Suppressor macrophage (primary cell): ENCODE data around the gene RAP2C.
"Not testable (repeated sequence)": the region's sequence is repeated elsewhere in the genome, so short reads cannot be mapped to it uniquely, and the experiment has no call there.

Experiments used
- DNase-seq, 4 experiments: peaks; one replicate each; pipeline ENCODE4 v3.0.0-alpha.2; 2020 to 2022

Gene RAP2C

GRCh38 chrX:132199941-132200340 lies 19.3 kb downstream of the RAP2C start:
- no peak for DNase-seq

- no peak for DNase-seq
Measured at GRCh38 chrX:132193872-132194574, 25.2 kb downstream of the RAP2C start.

- no peak for DNase-seq
Measured at GRCh38 chrX:132191938-132192337, 27.3 kb downstream of the RAP2C start.

GRCh38 chrX:132188175-132188574 lies 31.1 kb downstream of the RAP2C start:
- DNase-seq: no peak

GRCh38 chrX:132187451-132187850 lies 31.8 kb downstream of the RAP2C start:
- no peak for DNase-seq

GRCh38 chrX:132184871-132185270 lies 34.4 kb downstream of the RAP2C start:
- DNase-seq: no peak

- peak in 2 of 4 experiments; percentile 0 to 7 for DNase-seq
Measured at GRCh38 chrX:132181364-132181763, 37.9 kb downstream of the RAP2C start.

GRCh38 chrX:132180929-132181328 lies 38.3 kb downstream of the RAP2C start:
- DNase-seq: no peak

GRCh38 chrX:132173647-132174046 lies 45.6 kb downstream of the RAP2C start:
- peak in 3 of 4 experiments; percentile 2 to 22 (median 20) for DNase-seq

GRCh38 chrX:132171881-132172280 lies 47.4 kb downstream of the RAP2C start:
- no peak for DNase-seq

GRCh38 chrX:132171478-132171877 lies 47.8 kb downstream of the RAP2C start:
- DNase-seq: no peak

- no peak for DNase-seq
Measured at GRCh38 chrX:132169554-132169953, 49.7 kb downstream of the RAP2C start.

- no peak for DNase-seq
Measured at GRCh38 chrX:132165651-132166050, 53.6 kb downstream of the RAP2C start.

GRCh38 chrX:132165005-132165404 lies 54.2 kb downstream of the RAP2C start:
- no peak for DNase-seq

GRCh38 chrX:132163094-132163493 lies 56.2 kb downstream of the RAP2C start:
- DNase-seq: not testable (repeated sequence)

- no peak for DNase-seq
Measured at GRCh38 chrX:132153166-132153565, 66.1 kb downstream of the RAP2C start.
